Panc1 (cell line): ENCODE measurements around the gene ANO2.

Source experiments
- CTCF ChIP-seq: fragments of 450-650 bp; IDR thresholded peaks from 2 replicates; pipeline ENCODE4 v1.5.1; 2017; ENCODE audit warnings: mild to moderate bottlenecking
- POLR2AphosphoS5 ChIP-seq: IDR thresholded peaks from 2 replicates; pipeline ENCODE4 v1.6.1; 2012; ENCODE audit warnings: mild to moderate bottlenecking, low read depth, low read length, moderate library complexity
- SIN3A ChIP-seq: IDR thresholded peaks from 2 replicates; pipeline ENCODE4 v1.6.1; 2012; ENCODE audit warnings: low read depth, mild to moderate bottlenecking, low read length, moderate library complexity, borderline replicate concordance; ENCODE audit not compliant: insufficient read depth

- TF ChIP-seq CTCF: no peak
- no peak for TF ChIP-seq POLR2AphosphoS5
- no peak for TF ChIP-seq SIN3A
Measured at GRCh38 chr12:5661811-5662210, 283.2 kb downstream of the ANO2 start.
